GM12878 (cell line): ENCODE data around the gene PGK1. TPM values are rescaled to one million over a fixed set of nuclear protein-coding genes. Genes with fewer than 3 reads are reported as not detected.

Experiments used
- ATF7 ChIP-seq: fragments of 450-650 bp; IDR thresholded peaks from 2 replicates; pipeline ENCODE4 v1.6.1; 2016; ENCODE audit warnings: low read depth, mild to moderate bottlenecking
- CREB1 ChIP-seq: IDR thresholded peaks from 2 replicates; pipeline ENCODE4 v1.6.1; 2012; ENCODE audit warnings: low read depth, mild to moderate bottlenecking, inconsistent platforms
- ESRRA ChIP-seq: IDR thresholded peaks from 2 replicates; pipeline ENCODE4 v1.6.1; 2012; ENCODE audit warnings: mild to moderate bottlenecking, low read length, improper control_type of control experiment
- FOXM1 ChIP-seq: IDR thresholded peaks from 2 replicates; pipeline ENCODE4 v1.6.1; 2012; ENCODE audit warnings: low read depth, mild to moderate bottlenecking, inconsistent platforms, low read length, moderate library complexity
- JUNB ChIP-seq: IDR thresholded peaks from 2 replicates; pipeline ENCODE4 v1.6.1; 2016; ENCODE audit warnings: antibody characterized with exemption, mild to moderate bottlenecking
- LARP7 ChIP-seq: fragments of 450-650 bp; IDR thresholded peaks from 2 replicates; pipeline ENCODE4 v1.6.1; 2017; ENCODE audit warnings: mild to moderate bottlenecking
- NFXL1 ChIP-seq: fragments of 450-650 bp; IDR thresholded peaks from 2 replicates; pipeline ENCODE4 v1.6.1; 2017; ENCODE audit warnings: antibody characterized with exemption, mild to moderate bottlenecking, borderline replicate concordance
- NR2F1 ChIP-seq: fragments of 450-650 bp; conservative IDR thresholded peaks from 2 replicates; pipeline ENCODE4 v1.6.1; 2017; ENCODE audit warnings: mild to moderate bottlenecking
- PAX5 ChIP-seq: IDR thresholded peaks from 2 replicates; pipeline ENCODE4 v1.6.1; 2011; ENCODE audit warnings: low read depth, low read length, borderline replicate concordance
- RCOR1 ChIP-seq: conservative IDR thresholded peaks from 2 replicates; pipeline ENCODE4 v1.6.1; 2012; ENCODE audit warnings: low read depth, low read length, improper control_type of control experiment
- SMAD1 ChIP-seq: fragments of 450-650 bp; IDR thresholded peaks from 2 replicates; pipeline ENCODE4 v1.6.1; 2018; ENCODE audit warnings: mild to moderate bottlenecking, low read depth; ENCODE audit not compliant: partially characterized antibody
- SMAD5 ChIP-seq: IDR thresholded peaks from 2 replicates; pipeline ENCODE4 v1.6.1; 2016; ENCODE audit warnings: antibody characterized with exemption, low read depth
- SPI1 ChIP-seq: IDR thresholded peaks from 2 replicates; pipeline ENCODE4 v1.6.1; 2011; ENCODE audit warnings: low read depth, mild to moderate bottlenecking, low read length, moderate library complexity, borderline replicate concordance; ENCODE audit not compliant: insufficient read depth
- SRF ChIP-seq, 2 experiments: IDR thresholded peaks; 2 replicates each; pipeline ENCODE4 v1.6.1; 2011; ENCODE audit warnings: low read depth in 2 of 2, low read length in 2 of 2, mild to moderate bottlenecking in 1 of 2, moderate library complexity in 1 of 2
- SUZ12 ChIP-seq: fragments of 200-600 bp; sonication (generic); IDR thresholded peaks from one replicate; pipeline ENCODE4 v1.6.1; 2018; ENCODE audit warnings: antibody characterized with exemption, mild to moderate bottlenecking; ENCODE audit not compliant: unreplicated experiment
- TARDBP ChIP-seq: IDR thresholded peaks from 2 replicates; pipeline ENCODE4 v1.6.1; 2016; ENCODE audit warnings: borderline replicate concordance
- polyA plus RNA-seq, 11 experiments: library from polyadenylated mRNA; depleted of rRNA in 4 of 11; unstranded in 6 of 11; stranded (reverse) in 5 of 11; fragments of >200 nt; fragmentation: Nextera tagmentation in 4 of 11; fragmentation: Illumina TruSeq in 1 of 11; extraction: Ambion mirVana in 4 of 11; extraction: Trizol in 1 of 11; gene quantifications; 1 replicate in 1 of 11; 2 replicates in 10 of 11; pipeline versions ENCODE4 v1.2.1 to v1.2.3, GENCODE V29; 2011 to 2016; ENCODE audit warnings: inconsistent platforms in 2 of 11, missing spikeins in 2 of 11, low read depth in 1 of 11
- total RNA-seq, 4 experiments: library from RNA; depleted of rRNA in 3 of 4; stranded (reverse); fragments of >200 nt in 3 of 4; fragmentation: Illumina TruSeq in 1 of 4; extraction: Trizol in 1 of 4; gene quantifications; 2 replicates each; pipeline versions ENCODE4 v1.2.1 to v1.2.3, GENCODE V29; 2013 to 2021
- TF ChIP-seq, protein P1 (sequence below): fragments of 450-650 bp; IDR thresholded peaks from 2 replicates; pipeline ENCODE4 v1.6.1; 2017; ENCODE audit warnings: mild to moderate bottlenecking, moderate library complexity
- TF ChIP-seq, protein P2 (sequence below): IDR thresholded peaks from 2 replicates; pipeline ENCODE4 v1.6.1; 2011; ENCODE audit warnings: borderline replicate concordance, low read depth, mild to moderate bottlenecking, moderate library complexity, mixed read lengths, low read length; ENCODE audit not compliant: insufficient read depth; ENCODE audit errors: extremely low read length
- TF ChIP-seq, protein P3 (sequence below): fragments of 450-650 bp; formaldehyde crosslinking; IDR thresholded peaks from 2 replicates; pipeline ENCODE4 v1.5.0; 2022; ENCODE audit warnings: mild to moderate bottlenecking, missing genetic modification characterization
- TF ChIP-seq, protein P4 (sequence below): fragments of 450-650 bp; conservative IDR thresholded peaks from 2 replicates; pipeline ENCODE4 v1.6.1; 2017; ENCODE audit warnings: mild to moderate bottlenecking, moderate library complexity

PGK1 gene
- total and polyA plus RNA-seq, 10 of the 15 experiments (the other 5 are each of a cell fraction or from before 2014, with no cell fraction given): 370 to 1,825 (median 629) TPM

DNA sequence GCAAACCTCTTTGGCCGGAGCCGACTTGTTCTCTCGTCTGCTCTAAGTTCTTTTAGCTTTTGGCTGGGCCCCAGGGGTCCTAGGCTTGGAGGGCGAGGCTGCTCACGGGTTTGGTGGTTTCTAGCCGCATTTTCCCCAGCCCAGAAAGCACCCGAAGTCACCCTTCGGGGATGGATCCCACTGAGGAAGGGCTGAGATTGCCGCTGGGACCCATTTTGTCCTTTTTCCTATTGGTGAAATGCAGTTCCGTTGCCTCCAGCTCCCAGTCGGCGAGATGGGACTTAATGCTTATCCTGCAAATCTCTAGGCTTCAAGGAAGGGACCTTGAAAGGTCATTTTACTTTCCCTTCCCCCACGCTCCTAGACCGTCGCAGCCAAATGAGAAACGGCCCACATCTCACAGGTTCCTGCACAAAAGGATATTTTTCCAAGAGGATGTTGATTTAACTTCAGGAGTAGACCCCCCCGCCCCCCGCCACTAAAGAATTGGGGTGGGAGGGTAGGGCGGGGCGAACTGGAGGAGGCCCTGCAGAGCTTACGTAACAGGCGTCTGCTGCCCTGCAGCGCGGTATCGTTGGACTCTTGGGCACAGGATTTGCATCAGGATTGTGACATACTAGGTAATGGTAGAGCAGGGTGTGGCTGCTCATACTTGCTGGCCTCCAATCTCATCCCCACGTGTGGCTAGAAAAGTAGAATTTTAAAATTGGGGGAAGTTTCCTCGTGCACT lies 564 bp downstream of the PGK1 start (continued):
- TF ChIP-seq, protein P1, sequence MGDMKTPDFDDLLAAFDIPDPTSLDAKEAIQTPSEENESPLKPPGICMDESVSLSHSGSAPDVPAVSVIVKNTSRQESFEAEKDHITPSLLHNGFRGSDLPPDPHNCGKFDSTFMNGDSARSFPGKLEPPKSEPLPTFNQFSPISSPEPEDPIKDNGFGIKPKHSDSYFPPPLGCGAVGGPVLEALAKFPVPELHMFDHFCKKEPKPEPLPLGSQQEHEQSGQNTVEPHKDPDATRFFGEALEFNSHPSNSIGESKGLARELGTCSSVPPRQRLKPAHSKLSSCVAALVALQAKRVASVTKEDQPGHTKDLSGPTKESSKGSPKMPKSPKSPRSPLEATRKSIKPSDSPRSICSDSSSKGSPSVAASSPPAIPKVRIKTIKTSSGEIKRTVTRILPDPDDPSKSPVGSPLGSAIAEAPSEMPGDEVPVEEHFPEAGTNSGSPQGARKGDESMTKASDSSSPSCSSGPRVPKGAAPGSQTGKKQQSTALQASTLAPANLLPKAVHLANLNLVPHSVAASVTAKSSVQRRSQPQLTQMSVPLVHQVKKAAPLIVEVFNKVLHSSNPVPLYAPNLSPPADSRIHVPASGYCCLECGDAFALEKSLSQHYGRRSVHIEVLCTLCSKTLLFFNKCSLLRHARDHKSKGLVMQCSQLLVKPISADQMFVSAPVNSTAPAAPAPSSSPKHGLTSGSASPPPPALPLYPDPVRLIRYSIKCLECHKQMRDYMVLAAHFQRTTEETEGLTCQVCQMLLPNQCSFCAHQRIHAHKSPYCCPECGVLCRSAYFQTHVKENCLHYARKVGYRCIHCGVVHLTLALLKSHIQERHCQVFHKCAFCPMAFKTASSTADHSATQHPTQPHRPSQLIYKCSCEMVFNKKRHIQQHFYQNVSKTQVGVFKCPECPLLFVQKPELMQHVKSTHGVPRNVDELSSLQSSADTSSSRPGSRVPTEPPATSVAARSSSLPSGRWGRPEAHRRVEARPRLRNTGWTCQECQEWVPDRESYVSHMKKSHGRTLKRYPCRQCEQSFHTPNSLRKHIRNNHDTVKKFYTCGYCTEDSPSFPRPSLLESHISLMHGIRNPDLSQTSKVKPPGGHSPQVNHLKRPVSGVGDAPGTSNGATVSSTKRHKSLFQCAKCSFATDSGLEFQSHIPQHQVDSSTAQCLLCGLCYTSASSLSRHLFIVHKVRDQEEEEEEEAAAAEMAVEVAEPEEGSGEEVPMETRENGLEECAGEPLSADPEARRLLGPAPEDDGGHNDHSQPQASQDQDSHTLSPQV: no peak
- TF ChIP-seq ESRRA (no peak), SUZ12 (no peak), LARP7 (0 out of 2 replicates have a peak, but pooled peaks have one; percentile 27), SMAD5 (0 out of 2 replicates have a peak, but pooled peaks have one; percentile 22), ATF7 (no peak), CREB1 (peak; percentile 54; the same call in 1 of the 2 replicates), NR2F1 (no peak), SMAD1 (no peak), NFXL1 (no peak), RCOR1 (no peak), SPI1 (no peak), TARDBP (no peak), FOXM1 (no peak), JUNB (no peak), PAX5 (no peak), SRF (IDR thresholded peaks at IDR 0.05; ENCODE audit: low read depth in 2 of 2, low read length in 2 of 2) (no peak)
- TF ChIP-seq, protein P2, sequence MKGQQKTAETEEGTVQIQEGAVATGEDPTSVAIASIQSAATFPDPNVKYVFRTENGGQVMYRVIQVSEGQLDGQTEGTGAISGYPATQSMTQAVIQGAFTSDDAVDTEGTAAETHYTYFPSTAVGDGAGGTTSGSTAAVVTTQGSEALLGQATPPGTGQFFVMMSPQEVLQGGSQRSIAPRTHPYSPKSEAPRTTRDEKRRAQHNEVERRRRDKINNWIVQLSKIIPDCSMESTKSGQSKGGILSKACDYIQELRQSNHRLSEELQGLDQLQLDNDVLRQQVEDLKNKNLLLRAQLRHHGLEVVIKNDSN: no peak
- TF ChIP-seq, protein P3, sequence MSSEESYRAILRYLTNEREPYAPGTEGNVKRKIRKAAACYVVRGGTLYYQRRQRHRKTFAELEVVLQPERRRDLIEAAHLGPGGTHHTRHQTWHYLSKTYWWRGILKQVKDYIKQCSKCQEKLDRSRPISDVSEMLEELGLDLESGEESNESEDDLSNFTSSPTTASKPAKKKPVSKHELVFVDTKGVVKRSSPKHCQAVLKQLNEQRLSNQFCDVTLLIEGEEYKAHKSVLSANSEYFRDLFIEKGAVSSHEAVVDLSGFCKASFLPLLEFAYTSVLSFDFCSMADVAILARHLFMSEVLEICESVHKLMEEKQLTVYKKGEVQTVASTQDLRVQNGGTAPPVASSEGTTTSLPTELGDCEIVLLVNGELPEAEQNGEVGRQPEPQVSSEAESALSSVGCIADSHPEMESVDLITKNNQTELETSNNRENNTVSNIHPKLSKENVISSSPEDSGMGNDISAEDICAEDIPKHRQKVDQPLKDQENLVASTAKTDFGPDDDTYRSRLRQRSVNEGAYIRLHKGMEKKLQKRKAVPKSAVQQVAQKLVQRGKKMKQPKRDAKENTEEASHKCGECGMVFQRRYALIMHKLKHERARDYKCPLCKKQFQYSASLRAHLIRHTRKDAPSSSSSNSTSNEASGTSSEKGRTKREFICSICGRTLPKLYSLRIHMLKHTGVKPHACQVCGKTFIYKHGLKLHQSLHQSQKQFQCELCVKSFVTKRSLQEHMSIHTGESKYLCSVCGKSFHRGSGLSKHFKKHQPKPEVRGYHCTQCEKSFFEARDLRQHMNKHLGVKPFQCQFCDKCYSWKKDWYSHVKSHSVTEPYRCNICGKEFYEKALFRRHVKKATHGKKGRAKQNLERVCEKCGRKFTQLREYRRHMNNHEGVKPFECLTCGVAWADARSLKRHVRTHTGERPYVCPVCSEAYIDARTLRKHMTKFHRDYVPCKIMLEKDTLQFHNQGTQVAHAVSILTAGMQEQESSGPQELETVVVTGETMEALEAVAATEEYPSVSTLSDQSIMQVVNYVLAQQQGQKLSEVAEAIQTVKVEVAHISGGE (CRISPR knock-in tag): no peak
- TF ChIP-seq, protein P4, sequence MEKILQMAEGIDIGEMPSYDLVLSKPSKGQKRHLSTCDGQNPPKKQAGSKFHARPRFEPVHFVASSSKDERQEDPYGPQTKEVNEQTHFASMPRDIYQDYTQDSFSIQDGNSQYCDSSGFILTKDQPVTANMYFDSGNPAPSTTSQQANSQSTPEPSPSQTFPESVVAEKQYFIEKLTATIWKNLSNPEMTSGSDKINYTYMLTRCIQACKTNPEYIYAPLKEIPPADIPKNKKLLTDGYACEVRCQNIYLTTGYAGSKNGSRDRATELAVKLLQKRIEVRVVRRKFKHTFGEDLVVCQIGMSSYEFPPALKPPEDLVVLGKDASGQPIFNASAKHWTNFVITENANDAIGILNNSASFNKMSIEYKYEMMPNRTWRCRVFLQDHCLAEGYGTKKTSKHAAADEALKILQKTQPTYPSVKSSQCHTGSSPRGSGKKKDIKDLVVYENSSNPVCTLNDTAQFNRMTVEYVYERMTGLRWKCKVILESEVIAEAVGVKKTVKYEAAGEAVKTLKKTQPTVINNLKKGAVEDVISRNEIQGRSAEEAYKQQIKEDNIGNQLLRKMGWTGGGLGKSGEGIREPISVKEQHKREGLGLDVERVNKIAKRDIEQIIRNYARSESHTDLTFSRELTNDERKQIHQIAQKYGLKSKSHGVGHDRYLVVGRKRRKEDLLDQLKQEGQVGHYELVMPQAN: 0 out of 2 replicates have a peak, but pooled peaks have one; percentile 33
